Gastrocnemius medialis (tissue), 4 donors: ENCODE measurements around the gene USB1. TPM values are rescaled to one million over a fixed set of nuclear protein-coding genes. Genes with fewer than 3 reads are reported as not detected.

Experiments
- ATAC-seq, 2 donors: fragments of 150-250 bp; one replicate each; pipeline ENCODE4 v1.9.1; 2016
- DNase-seq, 2 donors: peaks; one replicate each; pipeline ENCODE4 v3.0.0-alpha.2; 2019
- H3K27ac ChIP-seq, 4 donors: fragments of 200-600 bp; sonication (generic); 1 replicate in 1 of 4; 2 replicates in 3 of 4; pipeline ENCODE4 v1.5.1; 2016 to 2018; ENCODE audit warnings: mild to moderate bottlenecking in 2 of 4, moderate library complexity in 1 of 4
- H3K27me3 ChIP-seq, 3 donors: fragments of 200-600 bp; sonication (generic) in 2 of 3; 1 replicate in 1 of 3; 2 replicates in 2 of 3; pipeline versions ENCODE4 v1.5.1 to v1.6.0; 2016 to 2019; ENCODE audit warnings: mild to moderate bottlenecking in 1 of 3, moderate library complexity in 1 of 3
- H3K36me3 ChIP-seq, 2 donors: fragments of 200-600 bp; sonication (generic) in 1 of 2; one replicate each; pipeline ENCODE4 v1.5.1; 2017 to 2018
- H3K4me1 ChIP-seq, 2 donors: fragments of 200-600 bp; sonication (generic) in 1 of 2; one replicate each; pipeline ENCODE4 v1.5.1; 2016 to 2017; ENCODE audit warnings: mild to moderate bottlenecking in 2 of 2
- H3K4me3 ChIP-seq, 4 donors: fragments of 200-600 bp; sonication (generic) in 3 of 4; 1 replicate in 1 of 4; 2 replicates in 3 of 4; pipeline ENCODE4 v1.5.1; 2016 to 2019; ENCODE audit warnings: mild to moderate bottlenecking in 2 of 4
- H3K9me3 ChIP-seq, 3 donors: fragments of 200-600 bp; sonication (generic) in 2 of 3; 1 replicate in 1 of 3; 2 replicates in 2 of 3; pipeline ENCODE4 v1.5.1; 2016 to 2019
- POLR2A ChIP-seq, 2 donors: fragments of 450-650 bp; IDR thresholded peaks; one replicate each; pipeline ENCODE4 v1.6.1; 2017; ENCODE audit warnings: antibody characterized with exemption in 2 of 2, mild to moderate bottlenecking in 2 of 2, moderate library complexity in 2 of 2
- in situ Hi-C, 4 donors: fragments of 200-750 bp; cut with MboI; loops; one replicate each; pipeline versions ENCODE4 v1.15.0 to v1.8.0; 2017; ENCODE audit warnings: low sequenced_read_pairs in 4 of 4
- intact Hi-C: fragments of 100-400 bp; cut with DNase I; formaldehyde crosslinking; loops from one replicate; pipeline ENCODE4 v1.15.1; 2023; ENCODE audit warnings: low total_unique reads
- total RNA-seq, 4 donors: library from RNA; depleted of rRNA; stranded (reverse); fragments of >200 nt; gene quantifications; one replicate each; pipeline versions ENCODE4 v1.1.0 to v1.2.3, GENCODE V29; 2016
- TF ChIP-seq, protein P1 (sequence below), 5 experiments: fragments of 450-650 bp in 3 of 5; fragments of 200-600 bp in 2 of 5; sonication (generic) in 2 of 5; IDR thresholded peaks in 4 of 5; conservative IDR thresholded peaks in 1 of 5; 1 replicate in 4 of 5; 2 replicates in 1 of 5; pipeline ENCODE4 v1.5.1; 2016 to 2019; ENCODE audit warnings: antibody characterized with exemption in 5 of 5, mild to moderate bottlenecking in 3 of 5, moderate library complexity in 3 of 5

Gene USB1
- total RNA-seq, 4 donors from 2014 or later, result 5.7 to 31.2 (median 15.9) TPM

DNA sequence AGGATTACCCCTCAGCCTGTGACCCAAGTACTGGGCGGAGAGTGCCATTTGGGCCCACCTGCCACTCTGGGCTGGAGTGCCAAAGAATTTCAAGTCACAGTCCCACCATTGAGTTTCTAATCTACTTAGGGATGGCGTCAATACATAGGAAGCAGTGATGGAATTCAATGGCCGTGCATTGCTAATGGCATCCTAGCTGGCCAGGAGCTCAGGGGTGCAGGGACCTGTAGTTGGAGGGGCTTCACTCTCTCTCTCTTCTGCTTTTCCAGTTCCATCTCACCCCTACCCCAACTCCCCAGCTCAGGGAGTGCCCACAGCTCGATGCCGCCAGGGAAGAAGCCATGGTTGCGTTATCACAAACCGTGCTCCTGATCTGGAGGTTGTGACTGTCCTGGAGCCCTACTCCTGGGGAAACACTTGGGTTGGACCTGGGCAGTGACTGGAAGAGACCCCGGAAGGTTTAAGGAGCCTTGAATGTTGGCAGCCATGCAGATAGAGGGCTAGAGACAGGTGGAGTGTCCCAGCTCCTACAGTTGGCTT is 26.8 kb downstream of the USB1 start:
- H3K27me3 ChIP-seq, result no peaks in the 10 kb centered on the region
- peaks cover 38 to 45% of the 10 kb centered on the region in 2 donors for H3K4me1 ChIP-seq
- H3K36me3 ChIP-seq, result no peaks in the 10 kb centered on the region
- H3K4me3 ChIP-seq, result peak overlapping the region; percentile 66 to 99 (median 70)
- H3K27ac ChIP-seq, result peak overlapping the region; percentile 73 to 92 (median 91)
- intact Hi-C loops (loop anchor here (1.0 to 5.0 kb wide), 3 partner anchors 101 to 236 kb away; partner anchors contain the start of gene CFAP20), in situ Hi-C loops (loop anchor here in 2 of 4 donors (10.0 kb wide), 1 partner anchor 97 kb away; the partner anchor contains the start of gene CFAP20 (in 2 of the 2))
- DNase-seq, result no peak
- TF ChIP-seq POLR2A (IDR thresholded peaks at IDR 0.05), result no peak
- TF ChIP-seq, protein P1, sequence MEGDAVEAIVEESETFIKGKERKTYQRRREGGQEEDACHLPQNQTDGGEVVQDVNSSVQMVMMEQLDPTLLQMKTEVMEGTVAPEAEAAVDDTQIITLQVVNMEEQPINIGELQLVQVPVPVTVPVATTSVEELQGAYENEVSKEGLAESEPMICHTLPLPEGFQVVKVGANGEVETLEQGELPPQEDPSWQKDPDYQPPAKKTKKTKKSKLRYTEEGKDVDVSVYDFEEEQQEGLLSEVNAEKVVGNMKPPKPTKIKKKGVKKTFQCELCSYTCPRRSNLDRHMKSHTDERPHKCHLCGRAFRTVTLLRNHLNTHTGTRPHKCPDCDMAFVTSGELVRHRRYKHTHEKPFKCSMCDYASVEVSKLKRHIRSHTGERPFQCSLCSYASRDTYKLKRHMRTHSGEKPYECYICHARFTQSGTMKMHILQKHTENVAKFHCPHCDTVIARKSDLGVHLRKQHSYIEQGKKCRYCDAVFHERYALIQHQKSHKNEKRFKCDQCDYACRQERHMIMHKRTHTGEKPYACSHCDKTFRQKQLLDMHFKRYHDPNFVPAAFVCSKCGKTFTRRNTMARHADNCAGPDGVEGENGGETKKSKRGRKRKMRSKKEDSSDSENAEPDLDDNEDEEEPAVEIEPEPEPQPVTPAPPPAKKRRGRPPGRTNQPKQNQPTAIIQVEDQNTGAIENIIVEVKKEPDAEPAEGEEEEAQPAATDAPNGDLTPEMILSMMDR (IDR thresholded peaks at IDR 0.05 in 4 of 5, conservative IDR thresholded peaks at IDR 0.05 in 1 of 5), result no peak
- ATAC-seq, result no peak
- H3K9me3 ChIP-seq, result no peaks in the 10 kb centered on the region

DNA sequence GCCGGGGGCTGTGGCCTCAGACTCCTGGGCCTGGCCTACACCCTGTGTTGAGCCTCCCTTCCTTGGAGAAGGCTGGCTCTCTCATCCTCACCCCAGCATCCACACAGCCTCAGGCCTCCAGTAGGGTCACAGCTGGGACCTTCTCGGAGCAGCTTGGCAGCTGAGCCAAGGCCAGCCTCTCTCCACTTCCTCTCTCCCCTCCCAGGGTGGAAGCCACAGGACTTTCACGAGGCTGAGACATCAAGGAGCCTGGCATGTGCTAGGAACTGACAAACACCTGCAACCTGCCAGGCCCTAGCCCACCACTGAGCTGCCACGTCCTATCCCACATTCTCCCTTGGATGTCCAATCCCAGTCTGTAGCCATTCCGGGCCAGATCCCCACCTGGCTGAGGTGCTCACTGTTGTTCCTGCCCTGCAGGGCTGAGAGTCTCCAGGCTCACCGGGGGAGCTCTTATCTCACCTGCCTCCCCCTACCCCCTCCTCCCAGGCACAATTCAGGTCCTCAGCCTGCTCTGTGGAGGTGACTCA is 27.4 kb downstream of the USB1 start:
- Histone ChIP-seq H3K27ac (peak overlapping the region in 1 of 4 donors; percentile 92), H3K4me1 (peaks cover 44 to 45% of the 10 kb centered on the region in 2 donors), H3K4me3 (no peak overlapping the region), H3K36me3 (no peaks in the 10 kb centered on the region), H3K9me3 (no peaks in the 10 kb centered on the region), H3K27me3 (no peaks in the 10 kb centered on the region)
- TF ChIP-seq, protein P1 (IDR thresholded peaks at IDR 0.05 in 4 of 5, conservative IDR thresholded peaks at IDR 0.05 in 1 of 5), result no peak
- TF ChIP-seq POLR2A (IDR thresholded peaks at IDR 0.05), result no peak
- DNase-seq (no peak), ATAC-seq (no peak)
- intact Hi-C loops, result loop anchor here (5.0 kb wide), 2 partner anchors 219 to 236 kb away; a partner anchor contains a TSS
- in situ Hi-C loops, result loop anchor here in 2 of 4 donors (10.0 kb wide), 1 partner anchor 96 kb away; the partner anchor contains the start of gene CFAP20 (in 2 of the 2)

DNA sequence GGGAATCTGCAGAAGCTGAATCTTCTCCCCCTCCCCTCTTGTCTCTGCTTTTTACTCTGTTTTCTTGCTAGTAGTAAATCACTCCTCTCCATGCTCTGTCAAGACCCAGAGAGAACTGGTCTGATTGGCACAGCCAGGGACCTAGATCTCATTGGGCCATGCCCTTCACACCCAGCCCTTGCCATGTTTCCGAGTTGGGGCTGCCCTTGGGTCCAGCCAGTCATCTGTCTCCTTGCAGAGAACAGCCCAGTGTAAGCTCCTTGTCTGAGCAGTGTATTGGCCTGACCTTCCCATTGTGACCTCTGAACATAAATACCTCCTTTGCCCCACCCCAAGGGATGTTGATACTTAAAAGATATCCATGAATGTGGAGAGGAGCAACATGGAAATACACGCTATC is 28.2 kb downstream of the USB1 start:
- no peaks in the 10 kb centered on the region for H3K36me3 ChIP-seq
- DNase-seq (no peak), ATAC-seq (no peak)
- TF ChIP-seq, protein P1 (IDR thresholded peaks at IDR 0.05 in 4 of 5, conservative IDR thresholded peaks at IDR 0.05 in 1 of 5), result no peak
- no peak for TF ChIP-seq POLR2A (IDR thresholded peaks at IDR 0.05)
- no peaks in the 10 kb centered on the region for H3K9me3 ChIP-seq
- H3K27me3 ChIP-seq, result no peaks in the 10 kb centered on the region
- in situ Hi-C loops (loop anchor here in 2 of 4 donors (10.0 kb wide), 1 partner anchor 95 kb away; the partner anchor contains the start of gene CFAP20 (in 2 of the 2)), intact Hi-C loops (loop anchor here (5.0 kb wide), 2 partner anchors 218 to 237 kb away; a partner anchor contains a TSS)
- H3K27ac ChIP-seq, result no peak overlapping the region
- H3K4me3 ChIP-seq, result no peak overlapping the region
- H3K4me1 ChIP-seq, result peaks cover 48 to 51% of the 10 kb centered on the region in 2 donors

DNA sequence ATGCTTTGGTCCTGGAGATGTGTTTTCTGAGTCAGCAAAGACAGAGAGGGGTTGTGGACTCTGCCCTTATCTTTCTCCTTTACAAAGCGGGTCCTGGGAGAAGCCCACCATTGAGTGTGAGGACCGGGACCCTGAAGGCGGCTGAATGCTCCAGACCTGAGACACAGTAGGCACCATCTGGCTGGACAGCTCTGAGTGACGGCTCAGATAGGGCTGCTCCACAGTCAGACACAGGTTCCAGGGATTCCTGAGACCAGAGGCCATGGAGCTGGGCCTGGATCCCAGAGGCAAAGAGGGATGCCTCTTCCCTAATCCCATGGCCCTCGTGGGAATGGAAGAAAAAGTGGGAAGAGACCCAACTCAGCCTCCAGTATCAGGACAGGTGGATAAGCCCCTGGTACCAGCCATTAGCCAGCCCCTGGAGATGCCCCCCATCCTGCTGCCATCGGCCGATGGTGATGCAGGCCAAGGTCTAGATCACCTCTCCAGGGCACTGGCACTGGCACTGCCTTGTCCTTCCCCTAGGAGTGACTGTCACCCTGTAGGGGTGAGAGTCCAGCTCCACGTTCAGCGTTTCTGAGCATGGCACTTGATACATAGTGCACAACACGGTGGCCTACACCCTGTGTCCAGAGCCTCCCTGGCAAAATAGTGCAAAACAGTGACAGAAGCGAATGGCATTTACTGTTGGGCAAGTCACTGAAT is 29.1 kb downstream of the USB1 start:
- Histone ChIP-seq H3K27ac (no peak overlapping the region), H3K9me3 (no peaks in the 10 kb centered on the region), H3K36me3 (no peaks in the 10 kb centered on the region), H3K4me1 (peaks cover 45 to 49% of the 10 kb centered on the region in 2 donors), H3K27me3 (no peaks in the 10 kb centered on the region), H3K4me3 (no peak overlapping the region)
- no peak for DNase-seq
- no peak for ATAC-seq
- in situ Hi-C loops (no loop called here), intact Hi-C loops (no loop called here)
- TF ChIP-seq POLR2A (IDR thresholded peaks at IDR 0.05), result no peak
- TF ChIP-seq, protein P1 (IDR thresholded peaks at IDR 0.05 in 4 of 5, conservative IDR thresholded peaks at IDR 0.05 in 1 of 5), result no peak
